Osteoblast (primary cell): ENCODE results near the gene UQCR11. TPM values are rescaled to one million over a fixed set of nuclear protein-coding genes. Genes with fewer than 3 reads are reported as not detected.

Experiments
- DNase-seq: peaks from one replicate; pipeline ENCODE4 v3.0.0; 2011; ENCODE audit warnings: low spot score, mixed read lengths; ENCODE audit not compliant: insufficient read length; ENCODE audit errors: missing footprints
- H2AFZ ChIP-seq: 2 replicates; pipeline ENCODE4 v1.6.0; 2011; ENCODE audit warnings: mild to moderate bottlenecking, low read length
- H3K27ac ChIP-seq: 2 replicates; pipeline ENCODE4 v1.5.1; 2011; ENCODE audit warnings: mild to moderate bottlenecking, low read depth, low read length, moderate library complexity
- H3K27me3 ChIP-seq: 2 replicates; pipeline ENCODE4 v1.6.0; 2012; ENCODE audit warnings: mild to moderate bottlenecking, control low read depth, inconsistent platforms, low read length, moderate library complexity; ENCODE audit not compliant: insufficient read depth
- H3K36me3 ChIP-seq: 2 replicates; pipeline ENCODE4 v1.5.1; 2011; ENCODE audit warnings: mild to moderate bottlenecking, low read length, control low read depth, moderate library complexity; ENCODE audit not compliant: insufficient read depth
- H3K4me1 ChIP-seq: 2 replicates; pipeline ENCODE4 v1.5.1; 2011; ENCODE audit warnings: mild to moderate bottlenecking, low read length, control low read depth, moderate library complexity; ENCODE audit not compliant: insufficient read depth
- H3K4me2 ChIP-seq: 2 replicates; pipeline ENCODE4 v1.6.0; 2011; ENCODE audit warnings: mild to moderate bottlenecking, low read length; ENCODE audit not compliant: insufficient read depth
- H3K4me3 ChIP-seq: fragments of 200-600 bp; sonication (generic); 3 replicates; pipeline ENCODE4 v1.5.1; 2012; ENCODE audit warnings: mild to moderate bottlenecking, low read length, inconsistent platforms; ENCODE audit not compliant: insufficient read depth
- H3K79me2 ChIP-seq: 2 replicates; pipeline ENCODE4 v1.6.0; 2012; ENCODE audit warnings: mild to moderate bottlenecking, low read length, control low read depth, inconsistent platforms; ENCODE audit not compliant: insufficient read depth
- H3K9me3 ChIP-seq: 2 replicates; pipeline ENCODE4 v1.5.1; 2011; ENCODE audit warnings: low read depth, low read length, control low read depth
- H4K20me1 ChIP-seq: 2 replicates; pipeline ENCODE4 v1.6.0; 2012; ENCODE audit warnings: mild to moderate bottlenecking, low read length, control low read depth; ENCODE audit not compliant: insufficient read depth
- total RNA-seq: library from RNA; depleted of rRNA; stranded (reverse); fragments of >200 nt; gene quantifications from 2 replicates; pipeline ENCODE4 v1.2.3, GENCODE V29; 2012
- TF ChIP-seq, protein P1 (sequence below): IDR thresholded peaks from 2 replicates; pipeline ENCODE4 v1.5.1; 2011; ENCODE audit warnings: mild to moderate bottlenecking, low read depth, low read length, moderate library complexity; ENCODE audit errors: extremely low read depth

UQCR11 gene
- total RNA-seq, 1 donor: 39.4 TPM

DNA sequence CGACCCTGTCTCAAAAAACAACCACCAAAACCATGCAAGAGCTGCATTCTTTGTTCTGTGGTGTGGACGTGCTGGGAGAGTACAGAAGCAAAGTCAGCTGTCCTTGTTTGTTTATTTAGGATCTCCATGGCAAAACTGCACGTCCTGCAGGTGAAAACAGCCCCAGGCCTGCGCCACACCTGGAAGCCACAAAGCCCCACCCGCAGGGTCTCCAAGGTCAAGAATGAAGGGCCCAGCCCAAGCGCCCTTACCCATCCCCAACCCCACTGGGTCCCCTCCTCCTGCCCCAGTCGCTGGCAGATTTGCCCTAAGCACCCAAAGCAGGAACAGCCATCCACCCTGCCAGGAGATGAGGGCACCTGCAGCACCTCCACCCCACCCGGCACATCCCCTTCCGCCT lies 23.1 kb downstream of the UQCR11 start:
- TF ChIP-seq, protein P1, sequence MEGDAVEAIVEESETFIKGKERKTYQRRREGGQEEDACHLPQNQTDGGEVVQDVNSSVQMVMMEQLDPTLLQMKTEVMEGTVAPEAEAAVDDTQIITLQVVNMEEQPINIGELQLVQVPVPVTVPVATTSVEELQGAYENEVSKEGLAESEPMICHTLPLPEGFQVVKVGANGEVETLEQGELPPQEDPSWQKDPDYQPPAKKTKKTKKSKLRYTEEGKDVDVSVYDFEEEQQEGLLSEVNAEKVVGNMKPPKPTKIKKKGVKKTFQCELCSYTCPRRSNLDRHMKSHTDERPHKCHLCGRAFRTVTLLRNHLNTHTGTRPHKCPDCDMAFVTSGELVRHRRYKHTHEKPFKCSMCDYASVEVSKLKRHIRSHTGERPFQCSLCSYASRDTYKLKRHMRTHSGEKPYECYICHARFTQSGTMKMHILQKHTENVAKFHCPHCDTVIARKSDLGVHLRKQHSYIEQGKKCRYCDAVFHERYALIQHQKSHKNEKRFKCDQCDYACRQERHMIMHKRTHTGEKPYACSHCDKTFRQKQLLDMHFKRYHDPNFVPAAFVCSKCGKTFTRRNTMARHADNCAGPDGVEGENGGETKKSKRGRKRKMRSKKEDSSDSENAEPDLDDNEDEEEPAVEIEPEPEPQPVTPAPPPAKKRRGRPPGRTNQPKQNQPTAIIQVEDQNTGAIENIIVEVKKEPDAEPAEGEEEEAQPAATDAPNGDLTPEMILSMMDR: no peak
- no peak overlapping the region for H2AFZ ChIP-seq
- H4K20me1 ChIP-seq: peaks cover 3% of the 10 kb centered on the region
- H3K27me3 ChIP-seq: no peaks in the 10 kb centered on the region
- DNase-seq: no peak
- no peak overlapping the region for H3K27ac ChIP-seq
- H3K4me3 ChIP-seq: no peak overlapping the region
- H3K79me2 ChIP-seq: peaks cover 21% of the 10 kb centered on the region
- no peaks in the 10 kb centered on the region for H3K9me3 ChIP-seq
- peaks cover 50% of the 10 kb centered on the region for H3K36me3 ChIP-seq
- H3K4me2 ChIP-seq: no peak overlapping the region
- no peaks in the 10 kb centered on the region for H3K4me1 ChIP-seq

DNA sequence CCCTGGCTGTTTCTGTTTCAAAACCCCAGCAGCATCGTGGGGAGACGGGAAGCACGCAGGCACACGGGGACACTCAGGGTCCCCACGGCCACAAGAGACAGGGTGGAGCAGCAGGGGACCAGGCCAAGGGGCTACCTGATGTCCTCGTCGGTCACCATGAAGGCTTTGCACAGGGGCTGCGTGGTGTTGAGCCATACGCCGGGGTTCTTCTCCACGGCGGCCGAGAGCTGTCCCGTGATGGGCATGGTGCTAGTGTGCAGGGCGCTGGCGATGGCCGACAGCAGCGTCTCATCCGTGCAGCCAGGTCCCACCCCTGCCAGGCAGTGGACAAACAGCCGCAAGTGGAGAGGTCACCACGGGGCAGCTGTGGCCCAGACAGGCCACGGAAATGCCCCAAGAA lies 24.3 kb downstream of the UQCR11 start:
- TF ChIP-seq, protein P1: no peak
- Histone ChIP-seq H3K27ac (no peak overlapping the region), H3K79me2 (peaks cover 14% of the 10 kb centered on the region), H3K36me3 (peaks cover 50% of the 10 kb centered on the region), H3K27me3 (no peaks in the 10 kb centered on the region), H3K9me3 (no peaks in the 10 kb centered on the region), H4K20me1 (peaks cover 3% of the 10 kb centered on the region), H3K4me2 (no peak overlapping the region), H2AFZ (no peak overlapping the region), H3K4me1 (no peaks in the 10 kb centered on the region), H3K4me3 (no peak overlapping the region)
- no peak for DNase-seq

DNA sequence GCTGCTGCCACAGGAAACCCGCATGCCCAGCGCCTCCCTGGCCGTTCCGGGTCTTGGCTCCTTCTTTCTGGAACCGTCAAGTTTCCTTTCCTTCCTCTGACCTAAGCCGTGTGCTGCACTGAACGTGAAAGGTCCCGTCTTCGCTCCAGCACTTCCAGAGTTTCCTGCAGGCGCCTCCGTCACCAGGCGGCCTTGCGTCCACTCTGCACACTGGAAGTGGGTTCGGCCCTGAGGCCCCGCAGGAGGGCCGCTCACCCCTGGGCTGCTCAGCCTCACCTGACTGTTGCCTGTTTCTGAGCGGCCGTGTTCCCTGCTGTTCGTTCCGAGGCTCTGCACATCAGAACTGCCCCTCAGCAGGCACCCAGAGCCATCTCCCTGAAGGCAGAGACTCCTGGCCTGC lies 24.9 kb downstream of the UQCR11 start:
- Histone ChIP-seq H3K27ac (no peak overlapping the region), H4K20me1 (peaks cover 3% of the 10 kb centered on the region), H2AFZ (no peak overlapping the region), H3K27me3 (no peaks in the 10 kb centered on the region), H3K4me2 (no peak overlapping the region), H3K4me3 (no peak overlapping the region), H3K36me3 (peaks cover 50% of the 10 kb centered on the region), H3K9me3 (no peaks in the 10 kb centered on the region), H3K79me2 (peaks cover 9% of the 10 kb centered on the region), H3K4me1 (no peaks in the 10 kb centered on the region)
- TF ChIP-seq, protein P1: no peak
- DNase-seq: no peak

DNA sequence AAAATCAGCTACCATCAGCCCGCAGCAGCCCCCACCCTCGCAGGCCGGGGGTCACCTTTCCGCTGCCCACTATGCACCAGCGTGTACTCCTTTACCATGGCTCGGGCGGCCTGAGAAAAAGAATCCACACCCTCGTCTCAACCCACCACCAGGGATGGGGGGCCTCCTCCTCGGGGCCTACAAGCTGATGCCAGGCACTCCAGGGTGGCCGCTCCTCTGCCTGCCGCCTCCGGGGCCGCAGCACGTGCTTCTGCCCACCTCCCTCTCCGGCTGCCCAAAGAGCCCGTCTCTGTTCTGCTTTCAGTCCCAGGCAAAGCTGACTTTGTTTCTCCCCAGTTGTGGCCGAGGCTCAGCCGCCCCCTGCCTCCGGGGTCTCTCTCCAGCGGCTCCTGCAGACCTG lies 26.0 kb downstream of the UQCR11 start:
- no peak overlapping the region for H2AFZ ChIP-seq
- H3K4me1 ChIP-seq: no peaks in the 10 kb centered on the region
- H4K20me1 ChIP-seq: peaks cover 3% of the 10 kb centered on the region
- TF ChIP-seq, protein P1: no peak
- no peak overlapping the region for H3K27ac ChIP-seq
- H3K4me3 ChIP-seq: no peak overlapping the region
- no peaks in the 10 kb centered on the region for H3K27me3 ChIP-seq
- peaks cover under 1% of the 10 kb centered on the region for H3K79me2 ChIP-seq
- DNase-seq: no peak
- no peaks in the 10 kb centered on the region for H3K9me3 ChIP-seq
- H3K36me3 ChIP-seq: peaks cover 48% of the 10 kb centered on the region
- H3K4me2 ChIP-seq: no peak overlapping the region
